H9 (cell line): ENCODE measurements around the gene RPS21. TPM values are rescaled to one million over a fixed set of nuclear protein-coding genes. Genes with fewer than 3 reads are reported as not detected.

Experiments
- DNase-seq: peaks from one replicate; pipeline ENCODE4 v3.0.0-alpha.2; 2017
- H2AFZ ChIP-seq: one replicate; pipeline ENCODE4 v1.6.1; 2013; ENCODE audit warnings: mild to moderate bottlenecking, low read length, control low read depth, moderate library complexity
- H2AK5ac ChIP-seq: 2 replicates; pipeline ENCODE4 v1.6.1; 2013; ENCODE audit warnings: low read length, control low read depth, mixed read lengths; ENCODE audit not compliant: insufficient read length
- H2BK120ac ChIP-seq: one replicate; pipeline ENCODE4 v1.6.1; 2013; ENCODE audit warnings: low read depth, mild to moderate bottlenecking, low read length, control low read depth, inconsistent platforms; ENCODE audit not compliant: poor library complexity, severe bottlenecking
- H2BK12ac ChIP-seq: 2 replicates; pipeline ENCODE4 v1.6.1; 2013; ENCODE audit warnings: low read length, control low read depth, mixed read lengths, low read depth; ENCODE audit not compliant: insufficient read length
- H2BK15ac ChIP-seq: 2 replicates; pipeline ENCODE4 v1.6.1; 2013; ENCODE audit warnings: low read depth, low read length, control low read depth
- H2BK20ac ChIP-seq: one replicate; pipeline ENCODE4 v1.6.1; 2013; ENCODE audit warnings: low read depth, mild to moderate bottlenecking, low read length, control low read depth, inconsistent platforms; ENCODE audit not compliant: poor library complexity, severe bottlenecking
- H2BK5ac ChIP-seq: 2 replicates; pipeline ENCODE4 v1.6.1; 2013; ENCODE audit warnings: low read length, control low read depth, mixed read lengths; ENCODE audit not compliant: insufficient read length
- H3K14ac ChIP-seq: 2 replicates; pipeline ENCODE4 v1.6.1; 2013; ENCODE audit warnings: low read length, control low read depth; ENCODE audit not compliant: insufficient read depth
- H3K18ac ChIP-seq: 2 replicates; pipeline ENCODE4 v1.6.1; 2013; ENCODE audit warnings: low read depth, mild to moderate bottlenecking, mixed read lengths, low read length, control low read depth; ENCODE audit not compliant: insufficient read length
- H3K23ac ChIP-seq: 2 replicates; pipeline ENCODE4 v1.6.1; 2013; ENCODE audit warnings: low read length, control low read depth, mixed read lengths, low read depth; ENCODE audit not compliant: insufficient read length
- H3K23me2 ChIP-seq: 2 replicates; pipeline ENCODE4 v1.6.1; 2013; ENCODE audit warnings: low read depth, mild to moderate bottlenecking, mixed read lengths, low read length, control low read depth; ENCODE audit not compliant: insufficient read length, poor library complexity, severe bottlenecking
- H3K27ac ChIP-seq: 2 replicates; pipeline ENCODE4 v1.5.1; 2013; ENCODE audit warnings: low read length, control low read depth, mixed read lengths, low read depth; ENCODE audit not compliant: insufficient read length
- H3K27me3 ChIP-seq: 2 replicates; pipeline ENCODE4 v1.6.1; 2013; ENCODE audit warnings: low read length, control low read depth, inconsistent platforms; ENCODE audit not compliant: insufficient read depth
- H3K4ac ChIP-seq: 2 replicates; pipeline ENCODE4 v1.6.1; 2013; ENCODE audit warnings: low read depth, mild to moderate bottlenecking, control low read depth, inconsistent platforms, low read length, moderate library complexity
- H3K4me1 ChIP-seq: 2 replicates; pipeline ENCODE4 v1.6.1; 2013; ENCODE audit warnings: low read length, control low read depth, inconsistent platforms; ENCODE audit not compliant: insufficient read depth
- H3K4me2 ChIP-seq: 2 replicates; pipeline ENCODE4 v1.6.1; 2013; ENCODE audit warnings: low read length, control low read depth, mixed read lengths; ENCODE audit not compliant: insufficient read length, insufficient read depth
- H3K56ac ChIP-seq: 2 replicates; pipeline ENCODE4 v1.6.1; 2013; ENCODE audit warnings: low read depth, mild to moderate bottlenecking, mixed read lengths, low read length, control low read depth; ENCODE audit not compliant: insufficient read length
- H3K79me1 ChIP-seq: 2 replicates; pipeline ENCODE4 v1.6.1; 2013; ENCODE audit warnings: low read depth, mild to moderate bottlenecking, moderate library complexity, low read length, control low read depth, inconsistent platforms; ENCODE audit not compliant: insufficient read depth, poor library complexity, severe bottlenecking
- H3K79me2 ChIP-seq: 2 replicates; pipeline ENCODE4 v1.6.1; 2013; ENCODE audit warnings: low read length, control low read depth, inconsistent platforms; ENCODE audit not compliant: insufficient read depth
- H3K9ac ChIP-seq: 2 replicates; pipeline ENCODE4 v1.6.1; 2013; ENCODE audit warnings: low read length, control low read depth, mixed read lengths; ENCODE audit not compliant: insufficient read length; ENCODE audit errors: extremely low read depth
- H3K9me3 ChIP-seq: one replicate; pipeline ENCODE4 v1.6.1; 2013; ENCODE audit warnings: low read depth, low read length, inconsistent platforms; ENCODE audit not compliant: control insufficient read depth
- H3T11ph ChIP-seq: one replicate; pipeline ENCODE4 v1.6.1; 2013; ENCODE audit warnings: mild to moderate bottlenecking, low read length, control low read depth, inconsistent platforms
- H4K20me1 ChIP-seq: one replicate; pipeline ENCODE4 v1.6.1; 2013; ENCODE audit not compliant: control insufficient read depth, insufficient read length, insufficient read depth
- H4K5ac ChIP-seq: 2 replicates; pipeline ENCODE4 v1.6.1; 2013; ENCODE audit warnings: low read depth, mild to moderate bottlenecking, mixed read lengths, low read length, control low read depth; ENCODE audit not compliant: insufficient read length
- H4K8ac ChIP-seq: replicated peaks from 2 replicates; pipeline ENCODE4 v1.6.1; 2013; ENCODE audit warnings: low read length, control low read depth, mixed read lengths, low read depth; ENCODE audit not compliant: insufficient read length
- H4K91ac ChIP-seq: 2 replicates; pipeline ENCODE4 v1.6.1; 2013; ENCODE audit warnings: low read depth, mild to moderate bottlenecking, moderate library complexity, mixed read lengths, low read length, control low read depth; ENCODE audit not compliant: insufficient read length
- H3K27ac Mint-ChIP-seq, 3 experiments: 2 replicates in 2 of 3; 3 replicates in 1 of 3; pipeline ENCODE4 v1.8.0; 2020 to 2021; ENCODE audit warnings: mixed read lengths in 3 of 3, mild to moderate bottlenecking in 1 of 3, moderate library complexity in 1 of 3
- H3K27me3 Mint-ChIP-seq: 2 replicates; pipeline ENCODE4 v1.8.0; 2021; ENCODE audit warnings: low read depth, mild to moderate bottlenecking, moderate library complexity, mixed read lengths
- H3K36me3 Mint-ChIP-seq, 3 experiments: 2 replicates in 2 of 3; 3 replicates in 1 of 3; pipeline ENCODE4 v1.8.0; 2020 to 2021; ENCODE audit warnings: low read depth in 3 of 3, mixed read lengths in 3 of 3; ENCODE audit not compliant: insufficient read depth in 1 of 3
- H3K4me1 Mint-ChIP-seq, 2 experiments: 2 replicates each; pipeline ENCODE4 v1.8.0; 2020; ENCODE audit warnings: mixed read lengths in 2 of 2
- H3K4me3 Mint-ChIP-seq, 2 experiments: 2 replicates in 1 of 2; 3 replicates in 1 of 2; pipeline ENCODE4 v1.8.0; 2020 to 2021; ENCODE audit warnings: mild to moderate bottlenecking in 2 of 2, mixed read lengths in 2 of 2, moderate library complexity in 1 of 2
- H3K9me3 Mint-ChIP-seq, 2 experiments: 2 replicates in 1 of 2; 3 replicates in 1 of 2; pipeline ENCODE4 v1.8.0; 2020; ENCODE audit warnings: mild to moderate bottlenecking in 2 of 2, mixed read lengths in 2 of 2, moderate library complexity in 1 of 2
- WGBS: extraction: QIAGEN DNeasy Blood & Tissue Kit; methylation state at CpG from one replicate; pipeline ENCODE4 v1.1.7; 2013; ENCODE audit warnings: missing lambda C conversion rate, low lambda C conversion rate, mixed read lengths; ENCODE audit not compliant: insufficient read length; ENCODE audit errors: extremely low coverage; 5-methylcytosine and 5-hydroxymethylcytosine counted together
- total RNA-seq: library from RNA; stranded (reverse); gene quantifications from 2 replicates; pipeline ENCODE4 v1.2.1, GENCODE V29; 2021
- TF ChIP-seq, protein P1 (sequence below): fragments of 200-600 bp; sonication (generic); conservative IDR thresholded peaks from 3 replicates; pipeline ENCODE4 v1.8.0; 2021; ENCODE audit warnings: antibody characterized with exemption, mild to moderate bottlenecking

Gene RPS21
- total RNA-seq, 1 experiment from 2014 or later: 1,715 TPM

DNA sequence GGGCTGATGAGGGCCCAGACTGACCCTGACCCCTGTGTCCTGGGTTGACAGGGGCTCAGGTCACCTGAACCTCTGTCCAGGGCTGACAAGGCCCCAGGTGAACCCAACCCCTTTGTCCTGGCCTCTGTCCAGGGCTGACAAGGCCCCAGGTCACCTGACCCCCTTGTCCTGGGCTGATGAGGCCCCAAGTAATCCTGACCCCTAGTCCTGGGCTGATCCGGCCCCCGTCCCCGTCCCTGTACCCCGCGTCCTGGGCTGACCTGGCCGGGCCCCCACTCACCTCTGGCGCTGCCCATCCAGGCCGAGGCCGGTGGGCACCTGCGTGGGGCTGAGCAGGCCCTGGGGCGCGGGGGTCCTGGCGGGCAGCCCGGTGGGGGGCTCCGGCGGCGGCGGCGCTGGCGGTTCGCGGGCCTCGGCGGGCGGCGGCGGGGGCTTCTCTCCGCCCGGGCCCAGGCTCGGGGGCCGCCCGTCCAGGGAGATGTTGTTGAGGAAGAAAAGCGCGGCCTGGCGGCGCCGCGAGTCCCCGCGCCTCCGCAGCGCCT lies 19.8 kb downstream of the RPS21 start:
- no peaks in the 10 kb centered on the region for H3K9me3 Mint-ChIP-seq

More for the DNA sequence above, 19.8 kb downstream of the RPS21 start:
- Histone ChIP-seq H3K9ac (peak overlapping the region; percentile 16), H3K4me2 (peak overlapping the region; percentile 41), H2AFZ (no peak overlapping the region), H2AK5ac (no peak overlapping the region), H2BK15ac (no peak overlapping the region), H3K4me1 (no peaks in the 10 kb centered on the region), H3K23ac (no peak overlapping the region), H3K27me3 (no peaks in the 10 kb centered on the region), H2BK120ac (no peak overlapping the region), H3T11ph (no peak overlapping the region), H3K79me1 (no peaks in the 10 kb centered on the region), H3K14ac (no peak overlapping the region), H3K18ac (no peak overlapping the region), H3K79me2 (no peaks in the 10 kb centered on the region), H3K23me2 (no peaks in the 10 kb centered on the region), H3K4ac (no peak overlapping the region), H4K5ac (no peak overlapping the region), H3K27ac (no peak overlapping the region), H4K20me1 (no peaks in the 10 kb centered on the region), H2BK20ac (no peak overlapping the region), H4K91ac (no peak overlapping the region), H4K8ac (no peak overlapping the region), H3K9me3 (no peaks in the 10 kb centered on the region), H2BK12ac (no peak overlapping the region), H2BK5ac (no peak overlapping the region), H3K56ac (no peak overlapping the region)
- no peaks in the 10 kb centered on the region; a peak in 1 of 7 replicates for H3K36me3 Mint-ChIP-seq
- peaks cover 16% of the 10 kb centered on the region for H3K27me3 Mint-ChIP-seq
- DNase-seq: no peak
- H3K4me1 Mint-ChIP-seq: peaks cover 9 to 15% of the 10 kb centered on the region in 2 experiments
- no CpG with 5 or more reads among the region's 42 CpGs for WGBS
- H3K27ac Mint-ChIP-seq: no peak overlapping the region
- TF ChIP-seq, protein P1, sequence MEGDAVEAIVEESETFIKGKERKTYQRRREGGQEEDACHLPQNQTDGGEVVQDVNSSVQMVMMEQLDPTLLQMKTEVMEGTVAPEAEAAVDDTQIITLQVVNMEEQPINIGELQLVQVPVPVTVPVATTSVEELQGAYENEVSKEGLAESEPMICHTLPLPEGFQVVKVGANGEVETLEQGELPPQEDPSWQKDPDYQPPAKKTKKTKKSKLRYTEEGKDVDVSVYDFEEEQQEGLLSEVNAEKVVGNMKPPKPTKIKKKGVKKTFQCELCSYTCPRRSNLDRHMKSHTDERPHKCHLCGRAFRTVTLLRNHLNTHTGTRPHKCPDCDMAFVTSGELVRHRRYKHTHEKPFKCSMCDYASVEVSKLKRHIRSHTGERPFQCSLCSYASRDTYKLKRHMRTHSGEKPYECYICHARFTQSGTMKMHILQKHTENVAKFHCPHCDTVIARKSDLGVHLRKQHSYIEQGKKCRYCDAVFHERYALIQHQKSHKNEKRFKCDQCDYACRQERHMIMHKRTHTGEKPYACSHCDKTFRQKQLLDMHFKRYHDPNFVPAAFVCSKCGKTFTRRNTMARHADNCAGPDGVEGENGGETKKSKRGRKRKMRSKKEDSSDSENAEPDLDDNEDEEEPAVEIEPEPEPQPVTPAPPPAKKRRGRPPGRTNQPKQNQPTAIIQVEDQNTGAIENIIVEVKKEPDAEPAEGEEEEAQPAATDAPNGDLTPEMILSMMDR: no peak
- peak overlapping the region; percentile 68 to 81 for H3K4me3 Mint-ChIP-seq
